KMS-11 (cell line): ENCODE results near the gene TFG.
A peak's percentile ranks its signal among the peaks of the same experiment; 100 is the strongest.

Experiments used
- H2AFZ ChIP-seq: fragments of 200-600 bp; sonication (generic); 2 replicates; pipeline ENCODE4 v1.6.1; 2016; ENCODE audit warnings: antibody characterized with exemption, mixed run types, low read depth
- H3K27ac ChIP-seq: fragments of 200-600 bp; sonication (generic); 2 replicates; pipeline ENCODE4 v1.6.1; 2016; ENCODE audit warnings: mild to moderate bottlenecking, mixed run types
- H3K27me3 ChIP-seq: fragments of 200-600 bp; sonication (generic); 2 replicates; pipeline ENCODE4 v1.6.1; 2017; ENCODE audit warnings: mild to moderate bottlenecking, low read depth, mixed run types, moderate library complexity; ENCODE audit not compliant: insufficient read depth
- H3K36me3 ChIP-seq: fragments of 200-600 bp; sonication (generic); 2 replicates; pipeline ENCODE4 v1.6.1; 2017; ENCODE audit warnings: mild to moderate bottlenecking, mixed run types; ENCODE audit not compliant: insufficient read depth
- H3K4me1 ChIP-seq: fragments of 200-600 bp; sonication (generic); 2 replicates; pipeline ENCODE4 v1.6.1; 2016; ENCODE audit warnings: mild to moderate bottlenecking, low read depth, mixed run types; ENCODE audit not compliant: poor library complexity, severe bottlenecking
- H3K4me2 ChIP-seq: fragments of 200-600 bp; sonication (generic); 2 replicates; pipeline ENCODE4 v1.7.0; 2016; ENCODE audit warnings: mild to moderate bottlenecking, mixed run types
- H3K4me3 ChIP-seq: fragments of 200-600 bp; sonication (generic); IDR thresholded peaks from 2 replicates; pipeline ENCODE4 v1.6.1; 2017; ENCODE audit warnings: low read depth, low read length, mixed read lengths; ENCODE audit not compliant: insufficient read depth
- H3K79me2 ChIP-seq: fragments of 200-600 bp; sonication (generic); 2 replicates; pipeline ENCODE4 v1.6.1; 2016; ENCODE audit warnings: low read depth, mixed run types; ENCODE audit not compliant: insufficient read depth
- H3K9ac ChIP-seq: fragments of 200-600 bp; sonication (generic); 2 replicates; pipeline ENCODE4 v1.6.1; 2016; ENCODE audit warnings: mild to moderate bottlenecking, mixed run types
- H4K20me1 ChIP-seq: fragments of 200-600 bp; sonication (generic); 2 replicates; pipeline ENCODE4 v1.6.1; 2016; ENCODE audit warnings: mild to moderate bottlenecking, mixed run types; ENCODE audit not compliant: insufficient read depth
- TF ChIP-seq, protein P1 (sequence below): fragments of 200-600 bp; sonication (generic); conservative IDR thresholded peaks from 2 replicates; pipeline ENCODE4 v1.6.1; 2017; ENCODE audit warnings: low read depth, mild to moderate bottlenecking, antibody characterized with exemption, low read length, moderate library complexity, mixed read lengths

The TFG gene

DNA sequence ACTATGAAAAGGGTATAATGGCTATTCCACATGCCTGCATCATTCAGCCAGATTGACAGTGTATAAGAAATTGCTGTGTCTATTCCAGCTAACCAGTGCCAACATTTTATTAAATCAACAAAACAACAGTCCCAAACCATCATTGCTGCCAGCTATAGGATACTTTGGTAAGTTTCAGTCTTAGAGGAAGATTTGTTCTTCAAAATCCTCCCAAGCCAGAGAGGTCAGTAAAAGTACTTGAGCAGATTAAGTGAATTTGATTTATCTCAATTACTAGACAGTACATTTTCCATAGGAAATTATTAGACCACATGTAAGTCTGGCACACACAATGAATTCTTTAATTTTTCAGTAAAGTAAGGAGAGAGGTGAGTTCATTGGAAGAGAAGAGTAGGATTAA lies 50.7 kb downstream of the TFG start:
- Histone ChIP-seq H3K4me3 (no peak overlapping the region), H3K27me3 (no peaks in the 10 kb centered on the region), H4K20me1 (no peaks in the 10 kb centered on the region), H2AFZ (peak overlapping the region; percentile 5), H3K4me2 (peak overlapping the region; percentile 75), H3K36me3 (no peaks in the 10 kb centered on the region), H3K79me2 (no peaks in the 10 kb centered on the region), H3K4me1 (peaks cover 37% of the 10 kb centered on the region), H3K9ac (peak overlapping the region; percentile 31; the same call in 1 of the 2 replicates), H3K27ac (peak overlapping the region; percentile 47; the same call in 1 of the 2 replicates)
- TF ChIP-seq, protein P1, sequence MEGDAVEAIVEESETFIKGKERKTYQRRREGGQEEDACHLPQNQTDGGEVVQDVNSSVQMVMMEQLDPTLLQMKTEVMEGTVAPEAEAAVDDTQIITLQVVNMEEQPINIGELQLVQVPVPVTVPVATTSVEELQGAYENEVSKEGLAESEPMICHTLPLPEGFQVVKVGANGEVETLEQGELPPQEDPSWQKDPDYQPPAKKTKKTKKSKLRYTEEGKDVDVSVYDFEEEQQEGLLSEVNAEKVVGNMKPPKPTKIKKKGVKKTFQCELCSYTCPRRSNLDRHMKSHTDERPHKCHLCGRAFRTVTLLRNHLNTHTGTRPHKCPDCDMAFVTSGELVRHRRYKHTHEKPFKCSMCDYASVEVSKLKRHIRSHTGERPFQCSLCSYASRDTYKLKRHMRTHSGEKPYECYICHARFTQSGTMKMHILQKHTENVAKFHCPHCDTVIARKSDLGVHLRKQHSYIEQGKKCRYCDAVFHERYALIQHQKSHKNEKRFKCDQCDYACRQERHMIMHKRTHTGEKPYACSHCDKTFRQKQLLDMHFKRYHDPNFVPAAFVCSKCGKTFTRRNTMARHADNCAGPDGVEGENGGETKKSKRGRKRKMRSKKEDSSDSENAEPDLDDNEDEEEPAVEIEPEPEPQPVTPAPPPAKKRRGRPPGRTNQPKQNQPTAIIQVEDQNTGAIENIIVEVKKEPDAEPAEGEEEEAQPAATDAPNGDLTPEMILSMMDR, result no peak

DNA sequence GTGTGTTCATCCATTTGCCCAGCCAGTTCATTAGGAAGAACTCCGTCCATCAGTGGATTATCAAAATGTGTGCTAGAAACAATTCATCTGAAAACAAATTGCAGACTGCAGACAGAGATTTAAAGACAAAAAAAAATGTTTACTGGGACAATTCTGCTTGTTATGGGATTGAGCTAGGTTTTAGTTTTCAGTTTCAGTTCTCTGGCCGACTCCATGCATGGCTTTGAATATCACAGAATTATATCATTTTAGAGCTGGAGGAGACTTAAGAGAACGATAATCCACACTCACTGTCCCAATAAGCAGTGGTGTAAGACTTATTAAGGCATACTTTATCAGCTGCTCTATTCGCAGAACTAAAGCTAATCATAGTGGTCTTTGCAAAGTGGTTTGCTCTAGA lies 51.1 kb downstream of the TFG start:
- TF ChIP-seq, protein P1, result no peak
- no peaks in the 10 kb centered on the region for H3K79me2 ChIP-seq
- peak overlapping the region; percentile 75 for H3K4me2 ChIP-seq

DNA sequence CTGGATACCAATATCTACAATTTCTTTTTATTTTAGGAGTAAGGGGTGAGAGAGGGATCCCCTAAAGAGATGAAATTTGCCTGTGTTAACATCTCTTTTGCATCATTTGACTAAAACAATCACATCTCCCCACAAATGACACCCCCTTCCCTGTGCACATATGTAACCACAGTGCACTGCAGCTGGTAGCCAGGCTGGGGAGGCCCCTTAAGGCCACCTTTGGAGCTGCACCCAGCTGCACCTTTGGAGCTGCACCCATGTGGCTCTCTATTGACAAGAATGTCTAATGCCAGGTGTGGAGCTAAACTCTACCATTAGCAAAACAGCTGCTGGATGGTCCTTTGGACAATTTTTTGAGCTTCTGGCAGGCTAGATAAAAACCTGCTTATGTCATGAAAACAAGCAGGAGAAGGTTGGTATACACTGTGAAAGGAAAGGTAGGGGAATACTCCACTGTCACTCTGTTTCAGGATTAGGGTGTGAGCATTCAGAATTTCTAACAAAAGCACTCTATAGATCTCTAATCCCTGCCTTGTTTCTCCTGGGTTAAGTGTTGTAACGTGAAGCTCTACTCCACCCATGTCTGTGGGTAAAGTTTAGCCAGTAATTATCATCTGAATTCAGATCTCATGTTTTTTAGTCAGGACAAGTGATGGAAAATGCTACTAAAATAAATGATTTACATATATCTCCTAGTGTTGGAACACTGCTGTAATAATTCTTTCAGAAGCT lies 52.1 kb downstream of the TFG start:
- Histone ChIP-seq H3K9ac (peak overlapping the region; percentile 31; the same call in 1 of the 2 replicates), H3K4me3 (no peak overlapping the region), H3K27me3 (no peaks in the 10 kb centered on the region), H3K4me2 (peak overlapping the region; percentile 75), H2AFZ (peak overlapping the region; percentile 31; the same call in 1 of the 2 replicates), H3K4me1 (peaks cover 47% of the 10 kb centered on the region), H4K20me1 (no peaks in the 10 kb centered on the region), H3K79me2 (no peaks in the 10 kb centered on the region), H3K36me3 (no peaks in the 10 kb centered on the region), H3K27ac (peak overlapping the region; percentile 47; the same call in 1 of the 2 replicates)
- TF ChIP-seq, protein P1, result peak; percentile 67

More for the DNA sequence above, 51.1 kb downstream of the TFG start:
- H3K4me3 ChIP-seq, result no peak overlapping the region
- no peaks in the 10 kb centered on the region for H4K20me1 ChIP-seq
- peaks cover 41% of the 10 kb centered on the region for H3K4me1 ChIP-seq
- peak overlapping the region; percentile 47 for H3K27ac ChIP-seq
- H2AFZ ChIP-seq, result peak overlapping the region; percentile 5
- H3K36me3 ChIP-seq, result no peaks in the 10 kb centered on the region
- H3K9ac ChIP-seq, result peak overlapping the region; percentile 31; the same call in 1 of the 2 replicates
- H3K27me3 ChIP-seq, result no peaks in the 10 kb centered on the region

DNA sequence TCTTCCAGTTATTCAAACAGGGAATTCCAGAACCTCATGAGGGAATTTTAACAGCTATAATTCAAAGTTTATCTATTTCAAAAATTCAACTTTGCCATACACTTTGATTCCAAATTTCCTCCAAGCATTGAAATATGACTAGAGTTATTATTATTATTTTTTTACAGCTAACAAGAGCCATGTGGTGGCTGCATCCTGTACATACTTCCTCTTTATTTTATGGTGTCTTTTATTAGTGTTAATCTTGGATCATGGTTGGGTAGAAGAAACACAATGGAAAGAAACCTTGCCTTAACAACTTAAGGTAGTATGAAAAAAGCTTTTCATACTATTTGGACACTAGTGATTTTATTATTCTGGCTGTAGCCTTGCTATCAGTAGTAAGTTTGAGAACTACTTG lies 52.7 kb downstream of the TFG start:
- no peaks in the 10 kb centered on the region for H3K79me2 ChIP-seq
- H3K36me3 ChIP-seq, result no peaks in the 10 kb centered on the region
- H3K4me2 ChIP-seq, result peak overlapping the region; percentile 75
- peak overlapping the region; percentile 23; the same call in 1 of the 2 replicates for H3K27ac ChIP-seq
- no peak overlapping the region for H3K9ac ChIP-seq
- H2AFZ ChIP-seq, result no peak overlapping the region
- no peaks in the 10 kb centered on the region for H4K20me1 ChIP-seq
- TF ChIP-seq, protein P1, result no peak
- H3K4me1 ChIP-seq, result peaks cover 47% of the 10 kb centered on the region
- no peaks in the 10 kb centered on the region for H3K27me3 ChIP-seq
- no peak overlapping the region for H3K4me3 ChIP-seq
